Osteoblast (primary cell): ENCODE measurements around the gene CPLX3. TPM values are rescaled to one million over a fixed set of nuclear protein-coding genes. Genes with fewer than 3 reads are reported as not detected.

ENCODE experiments used
- DNase-seq: peaks from one replicate; pipeline ENCODE4 v3.0.0; 2011; ENCODE audit warnings: low spot score, mixed read lengths; ENCODE audit not compliant: insufficient read length; ENCODE audit errors: missing footprints
- H2AFZ ChIP-seq: 2 replicates; pipeline ENCODE4 v1.6.0; 2011; ENCODE audit warnings: mild to moderate bottlenecking, low read length
- H3K27ac ChIP-seq: 2 replicates; pipeline ENCODE4 v1.5.1; 2011; ENCODE audit warnings: mild to moderate bottlenecking, low read depth, low read length, moderate library complexity
- H3K27me3 ChIP-seq: 2 replicates; pipeline ENCODE4 v1.6.0; 2012; ENCODE audit warnings: mild to moderate bottlenecking, control low read depth, inconsistent platforms, low read length, moderate library complexity; ENCODE audit not compliant: insufficient read depth
- H3K36me3 ChIP-seq: 2 replicates; pipeline ENCODE4 v1.5.1; 2011; ENCODE audit warnings: mild to moderate bottlenecking, low read length, control low read depth, moderate library complexity; ENCODE audit not compliant: insufficient read depth
- H3K4me1 ChIP-seq: 2 replicates; pipeline ENCODE4 v1.5.1; 2011; ENCODE audit warnings: mild to moderate bottlenecking, low read length, control low read depth, moderate library complexity; ENCODE audit not compliant: insufficient read depth
- H3K4me2 ChIP-seq: 2 replicates; pipeline ENCODE4 v1.6.0; 2011; ENCODE audit warnings: mild to moderate bottlenecking, low read length; ENCODE audit not compliant: insufficient read depth
- H3K4me3 ChIP-seq: fragments of 200-600 bp; sonication (generic); 3 replicates; pipeline ENCODE4 v1.5.1; 2012; ENCODE audit warnings: mild to moderate bottlenecking, low read length, inconsistent platforms; ENCODE audit not compliant: insufficient read depth
- H3K79me2 ChIP-seq: 2 replicates; pipeline ENCODE4 v1.6.0; 2012; ENCODE audit warnings: mild to moderate bottlenecking, low read length, control low read depth, inconsistent platforms; ENCODE audit not compliant: insufficient read depth
- H3K9me3 ChIP-seq: 2 replicates; pipeline ENCODE4 v1.5.1; 2011; ENCODE audit warnings: low read depth, low read length, control low read depth
- H4K20me1 ChIP-seq: 2 replicates; pipeline ENCODE4 v1.6.0; 2012; ENCODE audit warnings: mild to moderate bottlenecking, low read length, control low read depth; ENCODE audit not compliant: insufficient read depth
- total RNA-seq: library from RNA; depleted of rRNA; stranded (reverse); fragments of >200 nt; gene quantifications from 2 replicates; pipeline ENCODE4 v1.2.3, GENCODE V29; 2012
- TF ChIP-seq, protein P1 (sequence below): IDR thresholded peaks from 2 replicates; pipeline ENCODE4 v1.5.1; 2011; ENCODE audit warnings: mild to moderate bottlenecking, low read depth, low read length, moderate library complexity; ENCODE audit errors: extremely low read depth

CPLX3 gene
- total RNA-seq, 1 donor: not detected

- no peaks in the 10 kb centered on the region for H3K9me3 ChIP-seq
- H3K27ac ChIP-seq: peak overlapping the region; percentile 81
- H3K4me3 ChIP-seq: no peak overlapping the region
- H3K79me2 ChIP-seq: peaks cover 98% of the 10 kb centered on the region
- no peak for DNase-seq
- H4K20me1 ChIP-seq: peaks cover 74% of the 10 kb centered on the region
- TF ChIP-seq, protein P1, sequence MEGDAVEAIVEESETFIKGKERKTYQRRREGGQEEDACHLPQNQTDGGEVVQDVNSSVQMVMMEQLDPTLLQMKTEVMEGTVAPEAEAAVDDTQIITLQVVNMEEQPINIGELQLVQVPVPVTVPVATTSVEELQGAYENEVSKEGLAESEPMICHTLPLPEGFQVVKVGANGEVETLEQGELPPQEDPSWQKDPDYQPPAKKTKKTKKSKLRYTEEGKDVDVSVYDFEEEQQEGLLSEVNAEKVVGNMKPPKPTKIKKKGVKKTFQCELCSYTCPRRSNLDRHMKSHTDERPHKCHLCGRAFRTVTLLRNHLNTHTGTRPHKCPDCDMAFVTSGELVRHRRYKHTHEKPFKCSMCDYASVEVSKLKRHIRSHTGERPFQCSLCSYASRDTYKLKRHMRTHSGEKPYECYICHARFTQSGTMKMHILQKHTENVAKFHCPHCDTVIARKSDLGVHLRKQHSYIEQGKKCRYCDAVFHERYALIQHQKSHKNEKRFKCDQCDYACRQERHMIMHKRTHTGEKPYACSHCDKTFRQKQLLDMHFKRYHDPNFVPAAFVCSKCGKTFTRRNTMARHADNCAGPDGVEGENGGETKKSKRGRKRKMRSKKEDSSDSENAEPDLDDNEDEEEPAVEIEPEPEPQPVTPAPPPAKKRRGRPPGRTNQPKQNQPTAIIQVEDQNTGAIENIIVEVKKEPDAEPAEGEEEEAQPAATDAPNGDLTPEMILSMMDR: no peak
- H3K36me3 ChIP-seq: no peaks in the 10 kb centered on the region
- H2AFZ ChIP-seq: no peak overlapping the region
- H3K27me3 ChIP-seq: no peaks in the 10 kb centered on the region
- peak overlapping the region; percentile 16 for H3K4me2 ChIP-seq
- peaks cover 62% of the 10 kb centered on the region for H3K4me1 ChIP-seq
Observed at GRCh38 chr15:74789171-74789631, 37.2 kb upstream of the CPLX3 start.

DNA sequence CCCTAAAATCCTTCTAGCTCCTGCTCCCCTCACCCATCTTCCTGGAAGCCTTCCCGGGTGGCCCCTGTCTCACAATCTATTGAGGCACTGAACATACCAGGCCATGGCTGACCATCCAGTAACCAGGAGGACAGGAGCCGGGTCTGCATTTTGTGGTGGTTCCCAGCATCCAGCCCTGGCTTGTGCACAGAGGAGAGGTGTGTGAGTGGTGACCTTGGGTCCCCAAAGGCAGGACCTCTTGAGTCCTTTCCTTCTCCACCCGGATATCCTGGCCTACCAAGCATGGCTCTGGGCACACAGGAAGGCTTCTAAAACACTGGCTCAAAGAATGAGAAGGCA, 36.7 kb upstream of the CPLX3 start:
- H3K4me2 ChIP-seq: peak overlapping the region; percentile 61
- H3K4me1 ChIP-seq: peaks cover 62% of the 10 kb centered on the region
- peak overlapping the region; percentile 5 for H3K4me3 ChIP-seq
- H2AFZ ChIP-seq: no peak overlapping the region
- peak overlapping the region; percentile 81 for H3K27ac ChIP-seq
- no peaks in the 10 kb centered on the region for H3K36me3 ChIP-seq
- H3K9me3 ChIP-seq: no peaks in the 10 kb centered on the region
- no peak for DNase-seq
- peaks cover 98% of the 10 kb centered on the region for H3K79me2 ChIP-seq
- TF ChIP-seq, protein P1: no peak
- H4K20me1 ChIP-seq: peaks cover 73% of the 10 kb centered on the region
- no peaks in the 10 kb centered on the region for H3K27me3 ChIP-seq

DNA sequence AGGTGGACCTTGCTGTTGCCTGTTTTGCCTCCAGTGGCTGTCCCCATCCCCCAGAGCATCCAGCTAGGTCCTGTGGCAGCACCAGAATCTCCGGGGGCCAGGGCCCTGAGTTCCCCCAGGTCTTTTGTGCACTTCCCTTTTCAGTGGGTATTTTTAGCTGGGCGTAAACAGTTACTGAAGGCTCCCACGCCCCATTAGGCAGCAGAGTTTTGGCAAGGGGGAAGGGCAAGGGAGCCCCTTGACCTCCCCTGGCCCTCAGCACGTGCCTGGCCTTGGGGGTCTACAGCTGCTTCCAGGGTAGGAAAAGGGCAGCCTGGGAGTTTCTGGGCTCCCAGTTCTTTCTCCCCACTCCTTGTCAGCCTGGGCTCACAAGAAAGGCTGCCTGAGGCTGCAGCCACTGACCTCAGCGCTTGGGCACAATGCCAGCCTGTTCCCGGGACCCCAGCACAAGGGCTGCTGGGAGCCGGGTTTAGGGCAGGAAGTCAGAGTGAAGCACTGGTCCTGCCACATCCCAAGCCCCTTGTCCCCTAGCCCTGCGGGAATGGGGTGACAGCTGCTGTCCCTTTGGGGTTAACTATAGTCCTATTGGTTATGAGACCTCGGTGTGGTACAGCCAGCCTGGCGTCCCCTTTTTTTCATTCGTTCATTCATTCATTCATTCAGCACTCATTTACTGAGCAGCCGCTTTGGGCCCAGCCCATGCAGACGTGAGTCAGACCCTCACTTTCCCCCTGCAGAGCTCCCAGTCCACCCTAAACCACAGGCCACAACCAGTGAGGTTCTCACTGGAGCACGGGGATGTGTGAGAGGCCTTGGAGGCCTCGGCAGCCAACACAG, 36.1 kb upstream of the CPLX3 start:
- H4K20me1 ChIP-seq: peaks cover 74% of the 10 kb centered on the region

GRCh38 chr15:74791007-74791406, 35.4 kb upstream of the CPLX3 start:
- Histone ChIP-seq H3K4me1 (peaks cover 58% of the 10 kb centered on the region), H2AFZ (no peak overlapping the region), H4K20me1 (peaks cover 75% of the 10 kb centered on the region), H3K27ac (peak overlapping the region; percentile 81), H3K79me2 (peaks cover 97% of the 10 kb centered on the region), H3K9me3 (no peaks in the 10 kb centered on the region), H3K4me3 (no peak overlapping the region), H3K36me3 (no peaks in the 10 kb centered on the region), H3K4me2 (no peak overlapping the region), H3K27me3 (no peaks in the 10 kb centered on the region)
- peak; percentile 52 for DNase-seq
- TF ChIP-seq, protein P1: no peak

More for the DNA sequence above, 36.1 kb upstream of the CPLX3 start:
- H3K4me3 ChIP-seq: peak overlapping the region; percentile 5
- H2AFZ ChIP-seq: peak overlapping the region; percentile 54
- peak; percentile 97 for DNase-seq
- TF ChIP-seq, protein P1: no peak
- H3K27ac ChIP-seq: peak overlapping the region; percentile 81
- no peaks in the 10 kb centered on the region for H3K36me3 ChIP-seq
- H3K79me2 ChIP-seq: peaks cover 98% of the 10 kb centered on the region
- H3K4me1 ChIP-seq: peaks cover 59% of the 10 kb centered on the region
- no peaks in the 10 kb centered on the region for H3K27me3 ChIP-seq
- H3K9me3 ChIP-seq: no peaks in the 10 kb centered on the region
- peak overlapping the region; percentile 61 for H3K4me2 ChIP-seq
